IPS-NIHi11 (cell line): Measurements from ENCODE around the gene PLAC1.

Source experiments
- DNase-seq: peaks from one replicate; pipeline ENCODE4 v3.0.0; 2012; ENCODE audit warnings: mixed read lengths, low spot score

The PLAC1 gene

DNA sequence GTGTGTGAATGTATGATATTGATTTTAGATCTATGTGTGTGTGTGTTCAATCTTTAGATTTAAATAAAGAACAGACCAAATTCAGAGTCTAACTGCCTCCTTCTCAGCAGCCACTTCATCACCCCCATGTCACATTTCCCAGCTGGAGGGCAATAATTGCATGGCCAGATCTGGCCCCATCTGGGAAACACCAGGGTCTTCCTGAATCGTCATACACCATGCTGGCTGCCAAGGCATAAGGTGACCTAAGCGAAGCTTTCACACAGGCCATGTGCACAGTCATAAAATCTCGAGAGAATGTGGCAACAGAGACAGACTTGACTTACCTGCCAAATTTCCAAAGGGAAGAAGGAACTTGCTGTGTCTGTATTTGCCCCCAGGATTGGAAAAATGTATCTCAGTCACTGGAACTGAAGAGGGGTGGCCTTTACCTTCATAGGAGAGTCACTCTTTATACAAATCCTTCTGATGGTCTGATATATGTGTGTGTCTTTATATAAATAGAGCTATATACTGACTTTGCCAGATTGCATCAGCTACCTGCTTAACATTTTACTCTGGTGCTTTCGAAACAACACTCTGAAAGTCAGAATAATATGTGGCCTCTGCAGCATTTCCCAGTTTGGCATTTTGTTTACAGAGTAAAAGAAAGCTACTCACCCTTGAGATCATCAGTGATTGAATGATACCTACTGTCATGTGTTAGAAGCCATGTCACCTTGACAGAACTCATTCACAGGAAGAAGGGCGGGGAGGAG lies at the start of gene PLAC1:
PLAC1 (minus strand) TSS at position 470 of the 758 bp plus-strand sequence. CDS start 91,789 bp downstream, outside the sequence.
- no peak for DNase-seq

GRCh38 chrX:134706138-134706537 lies 47.9 kb upstream of the PLAC1 start:
- DNase-seq = no peak

DNA sequence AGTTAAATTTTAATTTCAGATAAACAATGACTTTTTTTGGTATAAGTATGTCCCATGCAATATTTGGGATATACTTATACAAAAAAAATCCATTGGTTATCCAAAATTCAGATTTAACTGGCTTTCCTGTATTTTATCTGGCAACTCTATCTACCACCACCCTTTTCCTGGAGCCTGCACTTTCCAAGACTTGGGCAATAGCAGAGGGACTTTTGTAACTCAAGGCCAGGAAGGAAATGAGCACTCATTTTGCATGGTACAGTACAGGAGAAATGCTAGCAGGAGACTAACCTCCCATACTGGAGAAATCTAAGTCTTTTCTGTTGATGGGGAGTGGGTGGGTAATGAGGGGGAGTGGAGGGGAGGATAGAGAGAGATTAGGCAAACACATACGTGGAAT lies 37.7 kb upstream of the PLAC1 start:
- no peak for DNase-seq

- no peak for DNase-seq
These were observed 36.4 kb upstream of the PLAC1 start for GRCh38 chrX:134694333-134695322.

- no peak for DNase-seq
These were observed 35.4 kb upstream of the PLAC1 start for GRCh38 chrX:134693644-134694043.

GRCh38 chrX:134692990-134693389 lies 34.7 kb upstream of the PLAC1 start:
- no peak for DNase-seq

DNA sequence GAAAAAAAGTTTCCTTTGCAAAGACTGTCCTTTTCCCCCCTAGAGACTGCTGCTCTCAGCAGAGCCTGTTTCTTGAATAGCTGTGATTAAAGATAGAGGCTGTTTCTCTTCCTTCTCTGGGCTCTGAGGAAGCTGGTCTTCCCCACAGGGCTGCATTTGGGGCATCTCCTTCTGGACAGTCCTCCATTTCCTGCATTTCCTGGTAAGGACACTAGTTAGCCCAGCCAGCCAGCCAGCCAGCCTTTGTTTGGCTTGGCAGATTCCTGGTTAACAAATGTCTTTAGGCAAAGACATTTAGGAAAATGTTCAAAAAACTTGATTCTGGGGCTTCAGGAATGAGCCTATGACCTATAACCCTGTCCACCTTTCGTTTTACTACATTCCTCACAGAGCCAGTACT lies 34.0 kb upstream of the PLAC1 start:
- no peak for DNase-seq

- no peak for DNase-seq
These were observed 33.2 kb upstream of the PLAC1 start for GRCh38 chrX:134691453-134691852.

GRCh38 chrX:134688839-134689238 lies 30.6 kb upstream of the PLAC1 start:
- DNase-seq = no peak

GRCh38 chrX:134688031-134688823 lies 30.0 kb upstream of the PLAC1 start:
- DNase-seq = no peak

GRCh38 chrX:134685668-134686067 lies 27.4 kb upstream of the PLAC1 start:
- no peak for DNase-seq

DNA sequence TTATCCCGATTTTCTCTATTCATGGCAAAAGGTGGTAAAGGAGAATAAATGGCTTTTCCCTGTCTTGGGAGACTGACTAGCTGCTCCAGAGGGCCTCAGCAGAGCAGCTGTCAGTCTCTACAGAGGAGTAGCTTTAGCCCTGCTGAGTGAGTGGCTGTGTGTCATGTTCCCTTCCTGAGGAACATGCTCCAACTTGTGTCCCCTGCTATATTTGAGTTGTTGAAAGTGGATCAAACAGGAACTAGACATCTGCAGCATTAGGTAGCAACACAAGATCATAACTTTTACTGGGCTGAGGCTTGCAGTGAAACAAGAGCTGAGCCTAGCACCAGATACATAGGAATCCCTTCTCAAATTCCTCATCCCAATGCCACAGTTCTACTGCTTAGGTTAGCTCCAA lies 26.7 kb upstream of the PLAC1 start:
- DNase-seq = no peak

- no peak for DNase-seq
These were observed 25.2 kb upstream of the PLAC1 start for GRCh38 chrX:134683351-134684005.

- no peak for DNase-seq
These were observed 23.8 kb upstream of the PLAC1 start for GRCh38 chrX:134682081-134682480.

- no peak for DNase-seq
These were observed 21.4 kb upstream of the PLAC1 start for GRCh38 chrX:134679644-134680043.

- DNase-seq = no peak
These were observed 20.9 kb upstream of the PLAC1 start for GRCh38 chrX:134679221-134679620.

GRCh38 chrX:134677332-134677731 lies 19.1 kb upstream of the PLAC1 start:
- no peak for DNase-seq

GRCh38 chrX:134676436-134676835 lies 18.2 kb upstream of the PLAC1 start:
- DNase-seq = no peak

DNA sequence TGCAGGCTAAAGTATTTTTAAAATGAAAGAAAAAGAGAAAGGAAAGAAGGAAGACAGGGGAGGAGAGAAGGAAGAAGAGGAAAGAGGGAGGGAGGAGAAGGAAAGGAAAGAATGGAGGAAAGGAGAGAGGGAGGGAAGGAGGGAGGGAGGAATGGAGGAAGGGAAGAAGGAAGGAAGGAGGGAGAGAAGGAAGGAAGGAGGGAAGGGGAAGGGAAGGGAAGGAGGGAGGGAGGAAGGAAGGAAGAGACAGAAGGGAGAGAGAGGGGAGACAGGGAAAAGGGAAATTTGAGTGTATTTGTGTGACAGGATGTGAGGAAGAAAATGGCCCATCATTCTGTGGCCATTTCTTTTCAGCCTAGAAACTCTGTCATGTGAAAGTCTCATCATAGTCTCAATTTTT lies 14.9 kb upstream of the PLAC1 start:
- DNase-seq = no peak

GRCh38 chrX:134672101-134672500 lies 13.8 kb upstream of the PLAC1 start:
- no peak for DNase-seq

DNA sequence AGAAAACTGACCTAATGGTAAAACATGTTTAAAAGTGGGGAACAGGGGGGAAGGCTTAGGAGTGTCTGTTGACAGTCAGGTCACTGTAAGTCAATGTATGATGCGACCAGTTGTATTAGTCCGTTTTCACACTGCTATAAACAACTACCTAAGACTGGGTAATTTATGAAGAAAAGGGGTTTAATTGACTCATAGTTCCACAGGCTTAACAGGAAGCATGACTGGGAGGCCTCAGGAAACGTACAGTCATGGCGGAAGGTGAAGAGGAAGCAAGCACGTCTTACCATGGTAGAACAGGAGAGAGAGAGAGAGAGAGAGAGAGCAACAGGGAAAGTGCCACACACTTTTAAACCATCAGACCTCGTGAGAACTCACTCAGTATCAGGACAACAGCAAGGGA lies 13.0 kb upstream of the PLAC1 start:
- no peak for DNase-seq
